SH-SY5Y (cell line): ENCODE data around the gene SQSTM1.

Source experiments
- GATA2 ChIP-seq: IDR thresholded peaks from 2 replicates; pipeline ENCODE4 v1.6.1; 2011; ENCODE audit warnings: mild to moderate bottlenecking, low read depth, low read length
- GATA3 ChIP-seq: IDR thresholded peaks from 2 replicates; pipeline ENCODE4 v1.6.1; 2011; ENCODE audit warnings: low read depth, mild to moderate bottlenecking, low read length, moderate library complexity

DNA sequence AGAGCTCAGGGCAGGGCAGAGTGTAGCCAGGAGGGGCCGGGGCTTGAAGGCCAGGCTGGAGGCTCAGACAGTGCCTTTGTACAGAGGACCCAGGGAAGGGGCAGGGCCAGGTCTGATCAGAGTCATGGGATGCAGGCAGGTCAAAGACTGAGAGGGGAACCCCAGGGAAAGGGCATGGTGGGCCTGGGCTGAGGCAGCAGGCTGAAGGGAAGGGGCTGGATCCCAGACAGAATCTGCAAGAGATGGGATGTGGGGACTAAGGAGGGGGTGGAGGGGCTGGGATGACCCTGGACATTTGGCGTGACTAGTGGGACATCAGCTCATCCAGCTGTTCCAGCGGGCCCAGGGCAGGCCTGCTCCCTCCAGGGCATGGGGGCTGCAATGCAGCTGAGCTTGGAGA lies 53.4 kb downstream of the SQSTM1 start:
- TF ChIP-seq GATA3 (no peak), GATA2 (no peak)
